Stimulated activated naive CD4-positive, alpha-beta T cell treated with Interleukin-2 at 50 U/mL for 16 hours (primary cell): ENCODE measurements around the gene PPP1R3C.
A peak's percentile ranks its signal among the peaks of the same experiment; 100 is the strongest.

Experiments
- DNase-seq: peaks from one replicate; lab custom pipeline; 2025; lab: John Stamatoyannopoulos, UW

The PPP1R3C gene

GRCh38 chr10:91632671-91633550, at the start of gene PPP1R3C:
Gene PPP1R3C (minus strand): TSS chr10:91633071. CDS start chr10:91632969, 102 bp downstream.
- peak; percentile 6 for DNase-seq

- no peak for DNase-seq
Observed at GRCh38 chr10:91681361-91682276, 48.7 kb upstream of the PPP1R3C start.

GRCh38 chr10:91680487-91680886, 47.6 kb upstream of the PPP1R3C start:
- DNase-seq: no peak

GRCh38 chr10:91679296-91679695, 46.4 kb upstream of the PPP1R3C start:
- no peak for DNase-seq

- DNase-seq: no peak
Observed at GRCh38 chr10:91677911-91678310, 45.0 kb upstream of the PPP1R3C start.

- no peak for DNase-seq
Observed at GRCh38 chr10:91672021-91672608, 39.2 kb upstream of the PPP1R3C start.

- DNase-seq: no peak
Observed at GRCh38 chr10:91668913-91669312, 36.0 kb upstream of the PPP1R3C start.

GRCh38 chr10:91665842-91666241, 33.0 kb upstream of the PPP1R3C start:
- DNase-seq: no peak

GRCh38 chr10:91664426-91664825, 31.6 kb upstream of the PPP1R3C start:
- no peak for DNase-seq

- DNase-seq: no peak
Observed at GRCh38 chr10:91662993-91663392, 30.1 kb upstream of the PPP1R3C start.

- no peak for DNase-seq
Observed at GRCh38 chr10:91653219-91653870, 20.5 kb upstream of the PPP1R3C start.

GRCh38 chr10:91652364-91652763, 19.5 kb upstream of the PPP1R3C start:
- DNase-seq: no peak

- DNase-seq: no peak
Observed at GRCh38 chr10:91643700-91644099, 10.8 kb upstream of the PPP1R3C start.

- DNase-seq: no peak
Observed at GRCh38 chr10:91642831-91643692, 10.2 kb upstream of the PPP1R3C start.

- DNase-seq: no peak
Observed at GRCh38 chr10:91636892-91637291, 4.0 kb upstream of the PPP1R3C start.

- peak; percentile 12 for DNase-seq
Observed at GRCh38 chr10:91635401-91636400, 2.8 kb upstream of the PPP1R3C start.

GRCh38 chr10:91634898-91635297, 2.0 kb upstream of the PPP1R3C start:
- no peak for DNase-seq

- DNase-seq: no peak
Observed at GRCh38 chr10:91634246-91634645, 1.4 kb upstream of the PPP1R3C start.

GRCh38 chr10:91630625-91631024, 2.2 kb downstream of the PPP1R3C start:
- DNase-seq: no peak
